H1 (cell line): ENCODE results near the gene NCF4. TPM values are rescaled to one million over a fixed set of nuclear protein-coding genes. Genes with fewer than 3 reads are reported as not detected.

ENCODE experiments used
- ASH2L ChIP-seq: fragments of 200-600, 300-600 bp; sonication (generic); IDR thresholded peaks from one replicate; pipeline ENCODE4 v1.7.1; 2017; ENCODE audit warnings: low read length
- CBX5 ChIP-seq: fragments of 300-800, 300-1000 bp; sonication (generic); IDR thresholded peaks from 2 replicates; pipeline ENCODE4 v1.7.1; 2016; ENCODE audit warnings: antibody characterized with exemption, low read length, low read depth
- CBX8 ChIP-seq: fragments of 300-800, 300-1000 bp; sonication (generic); IDR thresholded peaks from 2 replicates; pipeline ENCODE4 v1.7.1; 2016; ENCODE audit warnings: low read depth, low read length, borderline replicate concordance
- CHD2 ChIP-seq: IDR thresholded peaks from 2 replicates; pipeline ENCODE4 v1.6.1; 2012; ENCODE audit warnings: low read length, improper control_type of control experiment
- E2F6 ChIP-seq: IDR thresholded peaks from 2 replicates; pipeline ENCODE4 v1.6.1; 2012; ENCODE audit warnings: inconsistent platforms
- FOSL1 ChIP-seq: IDR thresholded peaks from 2 replicates; pipeline ENCODE4 v1.6.1; 2011; ENCODE audit warnings: mild to moderate bottlenecking, low read depth, low read length, moderate library complexity; ENCODE audit not compliant: insufficient read depth
- GTF2F1 ChIP-seq: IDR thresholded peaks from 2 replicates; pipeline ENCODE4 v1.6.1; 2012; ENCODE audit warnings: low read depth, low read length, improper control_type of control experiment, borderline replicate concordance
- JUN ChIP-seq: IDR thresholded peaks from 2 replicates; pipeline ENCODE4 v1.6.1; 2011; ENCODE audit warnings: low read depth, mild to moderate bottlenecking, improper control_type of control experiment, low read length
- JUND ChIP-seq: IDR thresholded peaks from 2 replicates; pipeline ENCODE4 v1.6.1; 2011; ENCODE audit warnings: mild to moderate bottlenecking, improper control_type of control experiment, low read length
- KDM5A ChIP-seq: fragments of 200-600 bp; IDR thresholded peaks from 2 replicates; pipeline ENCODE4 v1.7.1; 2012; ENCODE audit warnings: mild to moderate bottlenecking, low read length, inconsistent platforms, mixed read lengths
- NANOG ChIP-seq: IDR thresholded peaks from 2 replicates; pipeline ENCODE4 v1.6.1; 2011; ENCODE audit warnings: low read length, low read depth, mild to moderate bottlenecking, inconsistent platforms; ENCODE audit not compliant: insufficient read depth, poor library complexity, severe bottlenecking
- NRF1 ChIP-seq: IDR thresholded peaks from 2 replicates; pipeline ENCODE4 v1.6.1; 2011; ENCODE audit warnings: mild to moderate bottlenecking, low read depth, low read length, improper control_type of control experiment
- PHF8 ChIP-seq: fragments of 200-600 bp; sonication (generic); conservative IDR thresholded peaks from 2 replicates; pipeline ENCODE4 v1.7.1; 2012; ENCODE audit warnings: low read depth, mild to moderate bottlenecking, inconsistent platforms, low read length, moderate library complexity
- POLR2A ChIP-seq, 2 experiments: IDR thresholded peaks; 1 replicate in 1 of 2; 2 replicates in 1 of 2; pipeline ENCODE4 v1.6.1; 2011; ENCODE audit warnings: low read depth in 2 of 2, low read length in 2 of 2, mild to moderate bottlenecking in 2 of 2; ENCODE audit errors: control extremely low read depth in 1 of 2
- POLR2AphosphoS5 ChIP-seq: IDR thresholded peaks from 2 replicates; pipeline ENCODE4 v1.6.1; 2011; ENCODE audit warnings: low read depth, low read length
- POU5F1 ChIP-seq: IDR thresholded peaks from 2 replicates; pipeline ENCODE4 v1.6.1; 2011; ENCODE audit warnings: low read depth, mild to moderate bottlenecking, low read length, moderate library complexity
- RNF2 ChIP-seq: fragments of 200-900, 300-1000 bp; sonication (generic); IDR thresholded peaks from 2 replicates; pipeline ENCODE4 v1.7.1; 2016; ENCODE audit warnings: borderline replicate concordance, low read depth, mild to moderate bottlenecking, antibody characterized with exemption, low read length; ENCODE audit not compliant: poor library complexity, severe bottlenecking; ENCODE audit errors: missing control alignments
- SAP30 ChIP-seq: fragments of 300-600 bp; sonication (generic); IDR thresholded peaks from 2 replicates; pipeline ENCODE4 v1.7.1; 2012; ENCODE audit warnings: low read length, moderate library complexity, mild to moderate bottlenecking, inconsistent platforms; ENCODE audit not compliant: insufficient read depth, insufficient replicate concordance
- SIN3A ChIP-seq, 2 experiments: IDR thresholded peaks in 1 of 2; conservative IDR thresholded peaks in 1 of 2; 2 replicates each; pipeline ENCODE4 v1.6.1; 2011 to 2012; ENCODE audit warnings: low read length in 2 of 2, improper control_type of control experiment in 1 of 2, low read depth in 1 of 2, mild to moderate bottlenecking in 1 of 2
- SIRT6 ChIP-seq: IDR thresholded peaks from one replicate; pipeline ENCODE4 v1.7.1; 2012; ENCODE audit warnings: low read length, inconsistent platforms
- SP2 ChIP-seq: IDR thresholded peaks from 2 replicates; pipeline ENCODE4 v1.6.1; 2012; ENCODE audit warnings: mild to moderate bottlenecking, low read length, inconsistent platforms
- SP4 ChIP-seq: IDR thresholded peaks from 2 replicates; pipeline ENCODE4 v1.6.1; 2012; ENCODE audit warnings: low read length, inconsistent platforms
- SUZ12 ChIP-seq: fragments of 200-600 bp; sonication (generic); IDR thresholded peaks from 2 replicates; pipeline ENCODE4 v1.6.1; 2012; ENCODE audit warnings: mild to moderate bottlenecking, inconsistent platforms, low read length, moderate library complexity, mixed read lengths
- TBP ChIP-seq: IDR thresholded peaks from 2 replicates; pipeline ENCODE4 v1.6.1; 2011; ENCODE audit warnings: low read depth, low read length, improper control_type of control experiment
- YY1 ChIP-seq: IDR thresholded peaks from 2 replicates; pipeline ENCODE4 v1.6.1; 2011; ENCODE audit warnings: low read depth, mild to moderate bottlenecking, low read length
- polyA plus RNA-seq, 7 experiments: library from polyadenylated mRNA; depleted of rRNA in 3 of 7; stranded (reverse) in 5 of 7; unstranded in 2 of 7; fragments of >200 nt in 5 of 7; fragments of 200-250 nt in 2 of 7; gene quantifications; 1 replicate in 5 of 7; 2 replicates in 1 of 7; 4 replicates in 1 of 7; pipeline versions ENCODE4 v1.2.1 to v1.2.3, GENCODE V29; 2011 to 2013; ENCODE audit warnings: missing spikeins in 2 of 7, mixed read lengths in 2 of 7
- total RNA-seq: library from RNA; stranded (reverse); fragmentation: NEBNext Ultra II Directional; extraction: Animal tissue kit (Norgen Biotek cat#: 25700); gene quantifications from 2 replicates; pipeline ENCODE4 v1.2.1, GENCODE V29; 2021

The NCF4 gene
- total and polyA plus RNA-seq, 2 of the 8 experiments (the other 6 are each of a cell fraction or from before 2014, with no cell fraction given): 0.20 TPM; not detected in 1

DNA sequence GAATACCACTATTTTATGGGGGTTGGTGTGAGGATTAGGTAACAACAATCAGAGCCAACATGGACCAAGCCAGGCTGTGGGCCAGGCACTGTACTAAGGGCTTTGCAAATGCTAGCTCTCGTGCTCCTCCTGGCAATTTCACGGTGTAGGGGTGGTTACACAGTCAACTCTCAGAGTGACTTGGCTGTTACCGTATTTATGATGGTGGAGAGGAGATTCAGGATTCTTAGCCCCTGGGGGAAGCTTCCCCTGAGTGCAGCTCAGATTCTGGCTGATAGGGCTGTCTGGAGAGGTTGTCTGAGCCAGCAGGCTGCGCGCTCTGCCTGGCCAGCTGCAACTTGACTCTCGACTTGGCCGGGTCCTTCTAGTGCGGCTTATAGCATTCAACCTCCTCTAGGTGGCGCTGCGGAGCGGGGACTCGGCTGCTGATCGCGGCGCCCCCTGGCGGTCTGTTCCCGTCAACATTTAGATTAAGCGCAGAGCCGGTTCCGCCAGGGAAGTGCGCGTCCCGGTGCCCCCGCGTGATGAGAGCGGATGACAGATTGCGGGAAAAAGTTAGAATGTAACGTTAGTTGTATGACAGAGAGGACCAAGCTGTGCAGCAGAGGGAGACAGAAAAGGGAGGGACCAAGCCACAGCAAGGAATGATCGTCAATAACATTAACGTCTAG is 4.5 kb upstream of the NCF4 start (continued):
- no peak for TF ChIP-seq JUN
- TF ChIP-seq CHD2: peak; percentile 38; the same call in 1 of the 2 replicates
- no peak for TF ChIP-seq CBX8
- no peak for TF ChIP-seq CBX5
- no peak for TF ChIP-seq PHF8
- peak in 1 of 2 experiments; percentile 69; a peak in 1 of 4 replicates for TF ChIP-seq SIN3A (conservative IDR thresholded peaks at IDR 0.05 in 1 of 2, IDR thresholded peaks at IDR 0.05 in 1 of 2; ENCODE audit: low read depth in 1 of 2, low read length in 2 of 2)
- TF ChIP-seq KDM5A: no peak
- TF ChIP-seq SAP30: no peak
- peak; percentile 69; the same call in 1 of the 2 replicates for TF ChIP-seq YY1
- no peak for TF ChIP-seq SP4
- no peak for TF ChIP-seq FOSL1
- TF ChIP-seq RNF2: no peak
- TF ChIP-seq POLR2A (IDR thresholded peaks at IDR 0.05; ENCODE audit: control extremely low read depth in 1 of 2, low read depth in 2 of 2, low read length in 2 of 2): no peak
- TF ChIP-seq JUND: peak; percentile 75
- TF ChIP-seq ASH2L: no peak
- no peak for TF ChIP-seq SUZ12
- no peak for TF ChIP-seq SIRT6
- no peak for TF ChIP-seq E2F6
- no peak for TF ChIP-seq NANOG
- no peak for TF ChIP-seq NRF1
- no peak for TF ChIP-seq POLR2AphosphoS5
- TF ChIP-seq GTF2F1: no peak
- peak; percentile 35; the same call in 1 of the 2 replicates for TF ChIP-seq TBP
- no peak for TF ChIP-seq SP2
- no peak for TF ChIP-seq POU5F1
